ENCODE results near the gene SLC35F5.

- TF ChIP-seq, protein P1, sequence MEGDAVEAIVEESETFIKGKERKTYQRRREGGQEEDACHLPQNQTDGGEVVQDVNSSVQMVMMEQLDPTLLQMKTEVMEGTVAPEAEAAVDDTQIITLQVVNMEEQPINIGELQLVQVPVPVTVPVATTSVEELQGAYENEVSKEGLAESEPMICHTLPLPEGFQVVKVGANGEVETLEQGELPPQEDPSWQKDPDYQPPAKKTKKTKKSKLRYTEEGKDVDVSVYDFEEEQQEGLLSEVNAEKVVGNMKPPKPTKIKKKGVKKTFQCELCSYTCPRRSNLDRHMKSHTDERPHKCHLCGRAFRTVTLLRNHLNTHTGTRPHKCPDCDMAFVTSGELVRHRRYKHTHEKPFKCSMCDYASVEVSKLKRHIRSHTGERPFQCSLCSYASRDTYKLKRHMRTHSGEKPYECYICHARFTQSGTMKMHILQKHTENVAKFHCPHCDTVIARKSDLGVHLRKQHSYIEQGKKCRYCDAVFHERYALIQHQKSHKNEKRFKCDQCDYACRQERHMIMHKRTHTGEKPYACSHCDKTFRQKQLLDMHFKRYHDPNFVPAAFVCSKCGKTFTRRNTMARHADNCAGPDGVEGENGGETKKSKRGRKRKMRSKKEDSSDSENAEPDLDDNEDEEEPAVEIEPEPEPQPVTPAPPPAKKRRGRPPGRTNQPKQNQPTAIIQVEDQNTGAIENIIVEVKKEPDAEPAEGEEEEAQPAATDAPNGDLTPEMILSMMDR (IDR thresholded peaks at IDR 0.05) = no peak
- TF ChIP-seq POLR2A (IDR thresholded peaks at IDR 0.05) = no peak
Observed at GRCh38 chr2:113784823-113785744, 28.6 kb upstream of the SLC35F5 start.
